K562 (cell line): ENCODE data around the gene INMT. TPM values are rescaled to one million over a fixed set of nuclear protein-coding genes. Genes with fewer than 3 reads are reported as not detected.

ENCODE experiments used
- ATAC-seq: fragments of 200-7000 bp; cut with Tn5 transposase; 3 replicates; pipeline ENCODE4 v1.9.1; 2020; ENCODE audit warnings: moderate library complexity
- BruUV-seq: library from RNA; stranded (reverse); fragments of 400-500 nt; replicated peaks from 2 replicates; lab custom pipeline; 2021; lab: Mats Ljungman, UMichigan
- CTCF ChIA-PET: fragments of 300-600 bp; formaldehyde crosslinking; extraction: SDS; loops from one replicate; lab custom pipeline; 2021; ENCODE audit warnings: low intra/inter-chr PET ratio; lab: Yijun Ruan, JAX
- POLR2A ChIA-PET: fragments of 300-600, 350-650 bp; sonication (Branson Sonifier 250); formaldehyde crosslinking; extraction: SDS; loops from one replicate; lab custom pipeline; 2021; ENCODE audit warnings: antibody characterized with exemption, inconsistent platforms; lab: Yijun Ruan, JAX
- DNase-seq, 4 experiments: peaks; one replicate each; pipeline versions ENCODE4 v3.0.0 to v3.0.0-alpha.2; 2011 to 2018; ENCODE audit warnings: low spot score in 3 of 4, mixed read lengths in 3 of 4; ENCODE audit errors: extremely low read depth in 1 of 4
- FAIRE-seq: peaks from 2 replicates; lab custom pipeline; 2011; peaks lifted over from hg19 to GRCh38; lab: Jason Lieb, UNC
- H2AFZ ChIP-seq: 2 replicates; pipeline ENCODE4 v1.6.0; 2011; ENCODE audit warnings: low read depth, low read length, control low read depth, inconsistent platforms
- H3K27ac ChIP-seq: fragments of 200-600 bp; 3 replicates; pipeline ENCODE4 v1.8.0; 2011; ENCODE audit warnings: low read depth, mild to moderate bottlenecking, control low read depth, inconsistent platforms, low read length, moderate library complexity, mixed read lengths; ENCODE audit errors: extremely low read depth
- H3K27me3 ChIP-seq, 2 experiments: fragments of 300-600 bp in 1 of 2; 2 replicates in 1 of 2; 3 replicates in 1 of 2; pipeline versions ENCODE4 v1.6.0 to v1.8.0; 2011; ENCODE audit warnings: inconsistent platforms in 2 of 2, low read length in 2 of 2, mild to moderate bottlenecking in 1 of 2, mixed read lengths in 1 of 2, moderate library complexity in 1 of 2; ENCODE audit not compliant: control insufficient read depth in 2 of 2, insufficient read depth in 2 of 2
- H3K36me3 ChIP-seq: fragments of 300-600 bp; 3 replicates; pipeline ENCODE4 v1.8.0; 2011; ENCODE audit warnings: mild to moderate bottlenecking, low read length, inconsistent platforms; ENCODE audit not compliant: control insufficient read depth, insufficient read depth
- H3K4me1 ChIP-seq, 2 experiments: fragments of 200-600 bp in 1 of 2; replicated peaks in 1 of 2; 2 replicates in 1 of 2; 3 replicates in 1 of 2; pipeline versions ENCODE4 v1.5.1 to v1.8.0; 2011; ENCODE audit warnings: inconsistent platforms in 2 of 2, low read length in 2 of 2, mild to moderate bottlenecking in 1 of 2, mixed read lengths in 1 of 2, moderate library complexity in 1 of 2; ENCODE audit not compliant: control insufficient read depth in 2 of 2, insufficient read depth in 2 of 2
- H3K4me2 ChIP-seq: 2 replicates; pipeline ENCODE4 v1.6.1; 2011; ENCODE audit warnings: low read length, control low read depth, inconsistent platforms, mixed read lengths; ENCODE audit not compliant: insufficient read depth
- H3K4me3 ChIP-seq: fragments of 200-600 bp; sonication (generic), shearing (Covaris generic); 2 replicates; pipeline ENCODE4 v1.5.1; 2016; ENCODE audit warnings: control low read depth, inconsistent platforms
- H3K79me2 ChIP-seq: fragments of 200-600 bp; 3 replicates; pipeline ENCODE4 v1.8.0; 2011; ENCODE audit warnings: low read length, inconsistent platforms; ENCODE audit not compliant: control insufficient read depth, insufficient read depth
- H3K9ac ChIP-seq, 2 experiments: 2 replicates each; pipeline versions ENCODE4 v1.6.0 to v1.6.1; 2011; ENCODE audit warnings: low read depth in 2 of 2, low read length in 2 of 2, control low read depth in 1 of 2, inconsistent platforms in 1 of 2, mild to moderate bottlenecking in 1 of 2, mixed read lengths in 1 of 2; ENCODE audit not compliant: insufficient read depth in 1 of 2
- H3K9me1 ChIP-seq: one replicate; pipeline ENCODE4 v1.6.0; 2011; ENCODE audit warnings: inconsistent platforms, mild to moderate bottlenecking, low read length, moderate library complexity; ENCODE audit not compliant: control insufficient read depth, insufficient read depth
- H3K9me3 ChIP-seq: replicated peaks from 2 replicates; pipeline ENCODE4 v1.5.1; 2011; ENCODE audit warnings: low read depth, low read length, inconsistent platforms; ENCODE audit not compliant: control insufficient read depth, insufficient read depth
- H4K20me1 ChIP-seq: replicated peaks from 2 replicates; pipeline ENCODE4 v1.6.1; 2011; ENCODE audit warnings: low read length, inconsistent platforms, mixed read lengths; ENCODE audit not compliant: control insufficient read depth, insufficient read depth
- ATF1 ChIP-seq, 2 experiments: fragments of 450-650 bp in 1 of 2; IDR thresholded peaks; 2 replicates each; pipeline ENCODE4 v1.6.1; 2016; ENCODE audit warnings: missing compliant biosample characterization in 1 of 2, missing genetic modification characterization in 1 of 2
- BRCA1 ChIP-seq, 2 experiments: fragments of 450-650 bp in 1 of 2; sonication (generic) in 1 of 2; formaldehyde crosslinking in 1 of 2; IDR thresholded peaks; 2 replicates each; pipeline versions ENCODE4 v1.5.0 to v1.6.1; 2017 to 2020; ENCODE audit warnings: mild to moderate bottlenecking in 1 of 2, missing genetic modification reagents in 1 of 2
- LEF1 ChIP-seq: fragments of 450-650 bp; IDR thresholded peaks from 2 replicates; pipeline ENCODE4 v1.6.1; 2016; ENCODE audit warnings: mild to moderate bottlenecking
- MCM5 ChIP-seq: fragments of 450-650 bp; IDR thresholded peaks from 2 replicates; pipeline ENCODE4 v1.6.1; 2016; ENCODE audit warnings: low read depth
- PML ChIP-seq: IDR thresholded peaks from 2 replicates; pipeline ENCODE4 v1.6.1; 2012; ENCODE audit warnings: low read length, inconsistent platforms
- RB1 ChIP-seq: fragments of 450-650 bp; IDR thresholded peaks from 2 replicates; pipeline ENCODE4 v1.6.1; 2017; ENCODE audit warnings: low read depth, mild to moderate bottlenecking
- RBM39 ChIP-seq: fragments of 200-400 bp; formaldehyde crosslinking; optimal IDR thresholded peaks from 2 replicates; pipeline ENCODE3; 2018; ENCODE audit warnings: low read depth, low read length
- SMARCC2 ChIP-seq: fragments of 450-650 bp; IDR thresholded peaks from 2 replicates; pipeline ENCODE4 v1.6.1; 2017; ENCODE audit warnings: antibody characterized with exemption, moderate library complexity, mild to moderate bottlenecking, low read depth
- TEAD1 ChIP-seq, 2 experiments: fragments of 450-650 bp in 1 of 2; sonication (generic) in 1 of 2; formaldehyde crosslinking; IDR thresholded peaks; 2 replicates each; pipeline versions ENCODE4 v1.4.0 to v1.8.0; 2020 to 2022; ENCODE audit warnings: mild to moderate bottlenecking in 2 of 2, missing genetic modification reagents in 1 of 2
- TFAP4 ChIP-seq: sonication (generic); formaldehyde crosslinking; IDR thresholded peaks from 2 replicates; pipeline ENCODE4 v1.8.0; 2022; ENCODE audit warnings: missing genetic modification reagents, mild to moderate bottlenecking, moderate library complexity, borderline replicate concordance
- ZKSCAN3 ChIP-seq: fragments of 250-450 bp; sonication (Bioruptor Pico); IDR thresholded peaks from 2 replicates; pipeline ENCODE4 v1.4.0; 2020
- ZNF133 ChIP-seq: fragments of 250-450 bp; sonication (Bioruptor Pico); IDR thresholded peaks from 2 replicates; pipeline ENCODE4 v1.4.0; 2020; ENCODE audit warnings: mild to moderate bottlenecking
- ZNF23 ChIP-seq: fragments of 250-450 bp; sonication (Bioruptor Pico); IDR thresholded peaks from 2 replicates; pipeline ENCODE4 v1.4.0; 2020; ENCODE audit warnings: mild to moderate bottlenecking
- ZNF239 ChIP-seq: fragments of 250-450 bp; sonication (Bioruptor Pico); IDR thresholded peaks from 2 replicates; pipeline ENCODE4 v1.4.0; 2020; ENCODE audit warnings: mild to moderate bottlenecking
- WGBS: fragments of 100-300 bp; shearing (Covaris generic); methylation state at CpG from one replicate; pipeline ENCODE4 v1.1.6; 2016; ENCODE audit warnings: low coverage, mixed read lengths; ENCODE audit not compliant: insufficient coverage; ENCODE audit errors: missing lambda C conversion rate; 5-methylcytosine and 5-hydroxymethylcytosine counted together
- in situ Hi-C: fragments of 300-500 bp; cut with MboI; formaldehyde crosslinking; loops from 4 replicates; pipeline ENCODE4 v1.15.0; 2018; ENCODE audit warnings: inconsistent platforms, mixed read lengths
- intact Hi-C: fragments of 100-400 bp; cut with micrococcal nuclease; formaldehyde crosslinking; loops from 2 replicates; pipeline ENCODE4 v1.14.2; 2022
- polyA plus RNA-seq, 8 experiments: library from polyadenylated mRNA; depleted of rRNA in 4 of 8; stranded (reverse) in 5 of 8; unstranded in 3 of 8; fragments of >200 nt; fragmentation: Nextera tagmentation in 2 of 8; fragmentation: Illumina TruSeq in 1 of 8; extraction: Ambion mirVana in 2 of 8; extraction: Trizol in 1 of 8; gene quantifications; 2 replicates each; pipeline versions ENCODE4 v1.2.1 to v1.2.3, GENCODE V29; 2011 to 2014; ENCODE audit warnings: inconsistent platforms in 1 of 8, missing spikeins in 1 of 8
- total RNA-seq, 7 experiments: library from RNA; depleted of rRNA in 6 of 7; stranded (reverse); fragments of >200 nt in 6 of 7; fragmentation: Illumina TruSeq in 2 of 7; extraction: Trizol in 2 of 7; gene quantifications; 2 replicates each; pipeline versions ENCODE4 v1.2.1 to v1.2.3, GENCODE V29; 2011 to 2021; ENCODE audit warnings: low replicate concordance in 1 of 7
- TF ChIP-seq, protein P1 (sequence below): fragments of 250-450 bp; sonication (Bioruptor Pico); IDR thresholded peaks from 2 replicates; pipeline ENCODE4 v1.8.0; 2021; ENCODE audit warnings: mild to moderate bottlenecking, moderate library complexity
- TF ChIP-seq, protein P2 (sequence below): sonication (generic); formaldehyde crosslinking; IDR thresholded peaks from 2 replicates; pipeline ENCODE4 v1.8.1; 2023; ENCODE audit warnings: mild to moderate bottlenecking, missing genetic modification reagents
- TF ChIP-seq, protein P3 (sequence below): fragments of 450-650 bp; IDR thresholded peaks from 2 replicates; pipeline ENCODE4 v1.6.1; 2016; ENCODE audit warnings: mild to moderate bottlenecking

INMT gene
- total and polyA plus RNA-seq, 9 of the 15 experiments (the other 6 are each of a cell fraction or from before 2014, with no cell fraction given), result 0.04 to 0.27 TPM; not detected in 7

GRCh38 chr7:30771880-30772425 lies 20.0 kb downstream of the INMT start:
- in situ Hi-C loops (no loop called here), intact Hi-C loops (loop anchor here (1.0 to 5.0 kb wide), 2 partner anchors 11 to 490 kb away; partner anchors contain the start of gene ZNRF2)
- H2AFZ ChIP-seq, result peak overlapping the region; percentile 94
- peaks cover 56% of the 10 kb centered on the region for H3K79me2 ChIP-seq
- H3K4me2 ChIP-seq, result peak overlapping the region; percentile 80
- no peaks in the 10 kb centered on the region for H3K9me3 ChIP-seq
- H3K9ac ChIP-seq, result peak overlapping the region; percentile 81 to 95
- 2% methylated on average over 15 of the region's 15 CpGs for WGBS
- ChIA-PET POLR2A (interaction anchor here (0.7 to 0.8 kb wide), 2 partner anchors 14 to 160 kb away, joined by 3 to 5 read pairs; no protein-coding TSS in a partner anchor), CTCF (no interaction called here)
- peaks cover 19 to 24% of the 10 kb centered on the region in 2 experiments for H3K4me1 ChIP-seq
- peaks cover 2% of the 10 kb centered on the region for H3K9me1 ChIP-seq
- peak; percentile 49 for ATAC-seq
- TSS peak; percentile 43 for BruUV-seq
- no peaks in the 10 kb centered on the region for H4K20me1 ChIP-seq
- FAIRE-seq, result peak; percentile 68
- peak; percentile 56 to 60 (median 59) for DNase-seq
- peak overlapping the region; percentile 82 for H3K27ac ChIP-seq
- H3K4me3 ChIP-seq, result peak overlapping the region; percentile 71
- H3K27me3 ChIP-seq, result no peaks in the 10 kb centered on the region
- H3K36me3 ChIP-seq, result peaks cover 6% of the 10 kb centered on the region
- TF ChIP-seq SMARCC2 (no peak), PML (no peak), TFAP4 (no peak), RBM39 (no peak), TEAD1 (CRISPR knock-in tag; IDR thresholded peaks at IDR 0.05) (0 out of 4 replicates have a peak, but pooled peaks of 1 of the 2 experiments have one; percentile 13), ZNF23 (CRISPR knock-in tag) (no peak), ATF1 (CRISPR knock-in tag; IDR thresholded peaks at IDR 0.05) (no peak), ATF1 (tag; IDR thresholded peaks at IDR 0.05) (peak; percentile 77), ZNF133 (CRISPR knock-in tag) (no peak), MCM5 (no peak), RB1 (no peak), BRCA1 (IDR thresholded peaks at IDR 0.05) (no peak), BRCA1 (CRISPR knock-in tag; IDR thresholded peaks at IDR 0.05) (no peak), ZKSCAN3 (CRISPR knock-in tag) (no peak), ZNF239 (CRISPR knock-in tag) (no peak), LEF1 (no peak)
- TF ChIP-seq, protein P1, sequence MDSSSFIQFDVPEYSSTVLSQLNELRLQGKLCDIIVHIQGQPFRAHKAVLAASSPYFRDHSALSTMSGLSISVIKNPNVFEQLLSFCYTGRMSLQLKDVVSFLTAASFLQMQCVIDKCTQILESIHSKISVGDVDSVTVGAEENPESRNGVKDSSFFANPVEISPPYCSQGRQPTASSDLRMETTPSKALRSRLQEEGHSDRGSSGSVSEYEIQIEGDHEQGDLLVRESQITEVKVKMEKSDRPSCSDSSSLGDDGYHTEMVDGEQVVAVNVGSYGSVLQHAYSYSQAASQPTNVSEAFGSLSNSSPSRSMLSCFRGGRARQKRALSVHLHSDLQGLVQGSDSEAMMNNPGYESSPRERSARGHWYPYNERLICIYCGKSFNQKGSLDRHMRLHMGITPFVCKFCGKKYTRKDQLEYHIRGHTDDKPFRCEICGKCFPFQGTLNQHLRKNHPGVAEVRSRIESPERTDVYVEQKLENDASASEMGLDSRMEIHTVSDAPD, result no peak
- TF ChIP-seq, protein P2, sequence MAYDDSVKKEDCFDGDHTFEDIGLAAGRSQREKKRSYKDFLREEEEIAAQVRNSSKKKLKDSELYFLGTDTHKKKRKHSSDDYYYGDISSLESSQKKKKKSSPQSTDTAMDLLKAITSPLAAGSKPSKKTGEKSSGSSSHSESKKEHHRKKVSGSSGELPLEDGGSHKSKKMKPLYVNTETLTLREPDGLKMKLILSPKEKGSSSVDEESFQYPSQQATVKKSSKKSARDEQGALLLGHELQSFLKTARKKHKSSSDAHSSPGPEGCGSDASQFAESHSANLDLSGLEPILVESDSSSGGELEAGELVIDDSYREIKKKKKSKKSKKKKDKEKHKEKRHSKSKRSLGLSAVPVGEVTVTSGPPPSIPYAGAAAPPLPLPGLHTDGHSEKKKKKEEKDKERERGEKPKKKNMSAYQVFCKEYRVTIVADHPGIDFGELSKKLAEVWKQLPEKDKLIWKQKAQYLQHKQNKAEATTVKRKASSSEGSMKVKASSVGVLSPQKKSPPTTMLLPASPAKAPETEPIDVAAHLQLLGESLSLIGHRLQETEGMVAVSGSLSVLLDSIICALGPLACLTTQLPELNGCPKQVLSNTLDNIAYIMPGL (CRISPR knock-in tag), result 0 out of 2 replicates have a peak, but pooled peaks have one; percentile 32
- TF ChIP-seq, protein P3, sequence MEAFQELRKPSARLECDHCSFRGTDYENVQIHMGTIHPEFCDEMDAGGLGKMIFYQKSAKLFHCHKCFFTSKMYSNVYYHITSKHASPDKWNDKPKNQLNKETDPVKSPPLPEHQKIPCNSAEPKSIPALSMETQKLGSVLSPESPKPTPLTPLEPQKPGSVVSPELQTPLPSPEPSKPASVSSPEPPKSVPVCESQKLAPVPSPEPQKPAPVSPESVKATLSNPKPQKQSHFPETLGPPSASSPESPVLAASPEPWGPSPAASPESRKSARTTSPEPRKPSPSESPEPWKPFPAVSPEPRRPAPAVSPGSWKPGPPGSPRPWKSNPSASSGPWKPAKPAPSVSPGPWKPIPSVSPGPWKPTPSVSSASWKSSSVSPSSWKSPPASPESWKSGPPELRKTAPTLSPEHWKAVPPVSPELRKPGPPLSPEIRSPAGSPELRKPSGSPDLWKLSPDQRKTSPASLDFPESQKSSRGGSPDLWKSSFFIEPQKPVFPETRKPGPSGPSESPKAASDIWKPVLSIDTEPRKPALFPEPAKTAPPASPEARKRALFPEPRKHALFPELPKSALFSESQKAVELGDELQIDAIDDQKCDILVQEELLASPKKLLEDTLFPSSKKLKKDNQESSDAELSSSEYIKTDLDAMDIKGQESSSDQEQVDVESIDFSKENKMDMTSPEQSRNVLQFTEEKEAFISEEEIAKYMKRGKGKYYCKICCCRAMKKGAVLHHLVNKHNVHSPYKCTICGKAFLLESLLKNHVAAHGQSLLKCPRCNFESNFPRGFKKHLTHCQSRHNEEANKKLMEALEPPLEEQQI, result no peak
